NCI-H82 treated with DMSO at 0.1 percent for 48 hours (cell line): ENCODE measurements around the gene ATP6V0B.

Experiments used
- DNase-seq: peaks from one replicate; lab custom pipeline; 2025; ENCODE audit not compliant: unreplicated experiment; lab: John Stamatoyannopoulos, UW

Gene ATP6V0B

GRCh38 chr1:43969746-43970466 is 4.9 kb upstream of the ATP6V0B start, which contains the start of gene DPH2:
Gene DPH2, plus strand, starts transcription at chr1:43970010. Its CDS starts 166 bp downstream, at chr1:43970176.
- peak; percentile 94 for DNase-seq

- no peak for DNase-seq
These were observed 4.3 kb upstream of the ATP6V0B start for GRCh38 chr1:43970502-43970901.

- no peak for DNase-seq
These were observed 3.8 kb upstream of the ATP6V0B start for GRCh38 chr1:43970911-43971310.

- DNase-seq, result no peak
These were observed 3.3 kb upstream of the ATP6V0B start for GRCh38 chr1:43971336-43971980.

- peak; percentile 50 for DNase-seq
These were observed 748 bp upstream of the ATP6V0B start for GRCh38 chr1:43973981-43974442.

- DNase-seq, result no peak
These were observed 645 bp downstream of the ATP6V0B start for GRCh38 chr1:43975249-43975961.

GRCh38 chr1:43976045-43976444 is 1.3 kb downstream of the ATP6V0B start:
- no peak for DNase-seq

GRCh38 chr1:43976890-43977289 is 2.1 kb downstream of the ATP6V0B start:
- no peak for DNase-seq

- no peak for DNase-seq
These were observed 2.9 kb downstream of the ATP6V0B start for GRCh38 chr1:43977376-43978263.

- no peak for DNase-seq
These were observed 3.4 kb downstream of the ATP6V0B start for GRCh38 chr1:43978264-43978550.

- peak; percentile 20 for DNase-seq
These were observed 3.9 kb downstream of the ATP6V0B start, which contains the start of gene B4GALT2 for GRCh38 chr1:43978551-43979260. Gene B4GALT2, plus strand, starts transcription at chr1:43979210. Its CDS starts 1,951 bp downstream, at chr1:43981161.

GRCh38 chr1:43979261-43979527 is 4.4 kb downstream of the ATP6V0B start:
- no peak for DNase-seq

GRCh38 chr1:43979528-43980254 is 4.9 kb downstream of the ATP6V0B start:
- no peak for DNase-seq

GRCh38 chr1:43980255-43981134 is 5.7 kb downstream of the ATP6V0B start:
- no peak for DNase-seq

- DNase-seq, result no peak
These were observed 6.4 kb downstream of the ATP6V0B start for GRCh38 chr1:43981135-43981491.

GRCh38 chr1:43981636-43982035 is 6.9 kb downstream of the ATP6V0B start:
- no peak for DNase-seq

GRCh38 chr1:43982241-43982640 is 7.5 kb downstream of the ATP6V0B start:
- DNase-seq, result no peak

- no peak for DNase-seq
These were observed 8.0 kb downstream of the ATP6V0B start for GRCh38 chr1:43982808-43983207.
